H1 (cell line): ENCODE measurements around the gene IL21R. TPM values are rescaled to one million over a fixed set of nuclear protein-coding genes. Genes with fewer than 3 reads are reported as not detected.

Experiments used
- HDAC2 ChIP-seq, 2 experiments: fragments of 300-600 bp in 1 of 2; sonication (generic) in 1 of 2; IDR thresholded peaks; 2 replicates each; pipeline ENCODE4 v1.6.1; 2011 to 2012; ENCODE audit warnings: low read depth in 2 of 2, low read length in 2 of 2, mild to moderate bottlenecking in 2 of 2, moderate library complexity in 2 of 2, borderline replicate concordance in 1 of 2, inconsistent platforms in 1 of 2
- PHF8 ChIP-seq: fragments of 200-600 bp; sonication (generic); conservative IDR thresholded peaks from 2 replicates; pipeline ENCODE4 v1.7.1; 2012; ENCODE audit warnings: low read depth, mild to moderate bottlenecking, inconsistent platforms, low read length, moderate library complexity
- RFX5 ChIP-seq: IDR thresholded peaks from 2 replicates; pipeline ENCODE4 v1.6.1; 2011; ENCODE audit warnings: low read depth, low read length, improper control_type of control experiment, borderline replicate concordance
- SIX5 ChIP-seq: IDR thresholded peaks from 2 replicates; pipeline ENCODE4 v1.6.1; 2011; ENCODE audit warnings: mild to moderate bottlenecking, low read depth, low read length
- SP2 ChIP-seq: IDR thresholded peaks from 2 replicates; pipeline ENCODE4 v1.6.1; 2012; ENCODE audit warnings: mild to moderate bottlenecking, low read length, inconsistent platforms
- ZNF274 ChIP-seq: IDR thresholded peaks from 2 replicates; pipeline ENCODE4 v1.7.0; 2012; ENCODE audit warnings: low read length, borderline replicate concordance; ENCODE audit errors: extremely low read depth
- polyA plus RNA-seq, 7 experiments: library from polyadenylated mRNA; depleted of rRNA in 3 of 7; stranded (reverse) in 5 of 7; unstranded in 2 of 7; fragments of >200 nt in 5 of 7; fragments of 200-250 nt in 2 of 7; gene quantifications; 1 replicate in 5 of 7; 2 replicates in 1 of 7; 4 replicates in 1 of 7; pipeline versions ENCODE4 v1.2.1 to v1.2.3, GENCODE V29; 2011 to 2013; ENCODE audit warnings: missing spikeins in 2 of 7, mixed read lengths in 2 of 7
- total RNA-seq: library from RNA; stranded (reverse); fragmentation: NEBNext Ultra II Directional; extraction: Animal tissue kit (Norgen Biotek cat#: 25700); gene quantifications from 2 replicates; pipeline ENCODE4 v1.2.1, GENCODE V29; 2021

Gene IL21R
- total and polyA plus RNA-seq, 2 of the 8 experiments (the other 6 are each of a cell fraction or from before 2014, with no cell fraction given), result 0.34 to 0.70 TPM

DNA sequence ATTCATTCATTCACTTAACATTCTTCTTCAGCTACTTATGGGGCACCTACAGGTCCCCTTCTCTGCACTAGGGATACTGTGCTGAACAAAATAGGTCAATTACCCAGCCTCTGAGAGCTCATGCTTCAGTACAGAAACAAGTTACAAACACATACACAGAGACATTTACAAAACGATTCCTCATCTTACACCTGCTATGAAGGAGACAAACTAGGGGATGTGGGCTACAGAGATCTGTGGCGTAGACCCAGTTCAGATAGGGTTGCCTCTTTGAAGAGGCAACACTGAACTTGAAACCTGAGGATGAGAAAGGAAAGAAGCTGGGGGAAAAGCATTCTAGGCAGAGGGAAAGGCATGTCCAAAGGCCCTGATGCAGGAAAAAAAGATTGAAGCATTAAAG lies 5.2 kb downstream of the IL21R start (continued):
- TF ChIP-seq SIX5 (no peak), PHF8 (no peak), HDAC2 (IDR thresholded peaks at IDR 0.05; ENCODE audit: borderline replicate concordance in 1 of 2, low read depth in 2 of 2, low read length in 2 of 2) (no peak), RFX5 (no peak), SP2 (no peak), ZNF274 (no peak)
